ENCODE measurements around the gene DSCAML1.

Gene DSCAML1

DNA sequence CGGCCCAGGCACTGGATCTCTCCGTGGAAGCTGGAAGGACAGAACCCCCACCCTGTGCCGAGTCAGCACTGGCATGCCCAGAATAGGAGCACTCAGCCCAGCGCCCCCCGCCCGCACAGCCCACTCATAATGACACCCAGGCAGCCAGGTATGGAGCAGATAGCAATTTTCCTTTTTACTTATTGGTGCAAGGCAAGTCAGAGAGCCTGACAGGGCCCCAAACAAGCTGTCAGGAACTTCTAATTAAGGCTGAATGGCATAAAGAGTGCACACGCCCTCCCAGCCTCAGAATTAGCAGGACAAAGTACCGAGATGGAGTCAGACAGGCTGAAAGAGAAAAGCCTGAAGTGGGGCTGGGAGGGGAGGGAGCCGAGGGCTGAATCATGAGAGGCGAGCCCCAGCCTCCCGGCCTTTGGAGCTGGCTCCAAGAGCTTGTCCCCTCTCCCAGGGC is 76.9 kb downstream of the DSCAML1 start:
- no peak for DNase-seq

DNA sequence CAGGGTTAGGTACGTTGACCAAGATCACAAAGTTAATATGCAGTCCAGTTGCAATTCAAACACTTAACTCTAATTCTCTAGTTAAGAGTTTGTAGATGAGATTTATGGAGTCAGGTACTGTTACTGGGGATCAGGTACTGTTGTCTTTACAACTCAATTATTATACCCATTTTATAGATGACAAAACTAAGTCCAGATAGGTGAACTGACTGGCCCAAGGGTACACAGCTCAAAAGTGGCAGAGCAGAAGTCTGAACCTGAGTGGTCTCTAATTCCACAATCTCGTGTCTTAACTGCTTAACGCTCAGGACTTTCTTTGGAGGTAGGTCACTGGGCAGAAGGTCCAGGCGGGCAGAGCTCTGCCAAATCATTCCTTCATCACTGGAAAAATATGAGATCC is 77.5 kb downstream of the DSCAML1 start:
- no peak for DNase-seq

DNA sequence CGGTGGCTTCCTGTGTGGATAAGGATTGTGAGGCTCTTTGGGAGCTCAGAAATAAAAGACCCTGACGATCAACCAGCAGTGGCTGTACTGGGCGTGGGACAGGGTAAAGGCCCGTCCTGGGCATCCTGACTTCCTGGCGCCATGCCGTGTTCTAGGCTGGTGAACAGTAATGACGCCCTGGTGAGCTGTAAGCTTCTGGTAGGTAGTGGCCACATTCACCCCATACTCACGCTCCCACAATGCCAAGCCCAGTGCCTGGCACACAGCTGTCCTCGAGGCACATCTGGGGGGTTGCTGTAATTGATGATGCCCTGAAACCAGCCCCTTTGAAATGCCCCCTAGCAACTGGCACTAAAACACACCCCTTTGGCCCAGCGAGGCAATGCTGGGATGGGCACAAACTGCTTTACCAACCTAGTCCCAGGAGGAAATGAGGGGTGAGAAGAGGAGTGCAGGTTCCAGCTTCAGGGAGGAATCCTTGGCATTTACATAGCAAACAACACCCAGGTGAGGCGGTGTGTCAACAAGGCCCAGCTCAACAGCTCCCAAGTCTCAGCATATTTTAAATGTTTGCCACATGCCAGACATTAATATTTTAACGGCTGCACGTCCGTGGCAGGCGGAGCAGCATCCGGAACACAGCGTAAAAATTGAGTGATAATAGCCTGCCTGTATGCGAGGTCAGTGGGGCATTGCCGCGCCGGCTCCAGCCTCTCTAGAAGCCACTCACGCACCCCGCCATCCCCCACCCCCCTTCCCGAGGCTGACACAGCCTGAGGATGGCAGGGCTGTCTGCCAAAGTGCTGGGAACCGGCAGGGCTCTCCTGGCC is 79.3 kb downstream of the DSCAML1 start:
- DNase-seq, result no peak

DNA sequence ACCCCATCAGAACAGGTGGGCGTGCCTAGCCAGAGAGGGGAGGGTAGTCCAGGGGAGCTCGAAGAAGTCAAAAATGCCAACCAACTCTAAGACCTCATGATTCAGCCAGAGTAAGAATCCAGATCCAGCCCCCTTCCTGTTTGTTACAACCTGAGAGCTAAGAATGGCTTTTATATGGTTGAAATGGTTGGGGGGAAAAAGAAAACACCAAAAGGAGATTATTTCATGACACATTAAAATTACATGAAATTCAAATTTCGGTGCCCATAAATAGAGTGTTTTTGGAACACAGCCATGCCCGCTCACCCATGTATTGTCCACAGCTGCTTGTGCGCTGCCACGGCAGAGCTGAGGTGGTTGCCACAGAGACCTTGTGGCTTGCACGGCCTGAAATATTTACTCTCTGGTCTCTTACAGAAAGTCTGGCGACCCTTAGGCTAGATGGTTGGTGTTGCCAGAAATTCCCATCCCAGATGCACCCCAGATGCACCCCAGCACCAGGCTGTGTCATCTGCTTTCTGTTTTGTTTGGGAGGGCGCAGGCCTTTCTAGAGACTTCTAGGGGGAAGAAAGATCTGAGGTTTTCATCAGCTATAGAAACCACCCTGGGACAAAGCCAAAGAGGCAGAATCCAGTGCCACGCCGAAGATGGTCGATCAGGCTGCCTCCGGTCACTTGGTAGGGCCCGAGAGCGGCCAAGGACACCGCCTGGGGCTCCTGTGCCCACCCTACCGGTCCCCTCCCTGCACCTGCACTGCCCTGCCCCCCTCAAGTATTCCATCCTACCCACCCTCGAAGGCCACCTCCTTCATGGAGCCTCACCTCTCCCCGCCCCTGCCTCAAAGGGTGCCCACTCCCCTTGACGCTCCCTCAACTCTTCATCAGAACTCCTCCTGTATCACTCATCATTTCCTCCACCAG is 80.2 kb downstream of the DSCAML1 start:
- no peak for DNase-seq

DNA sequence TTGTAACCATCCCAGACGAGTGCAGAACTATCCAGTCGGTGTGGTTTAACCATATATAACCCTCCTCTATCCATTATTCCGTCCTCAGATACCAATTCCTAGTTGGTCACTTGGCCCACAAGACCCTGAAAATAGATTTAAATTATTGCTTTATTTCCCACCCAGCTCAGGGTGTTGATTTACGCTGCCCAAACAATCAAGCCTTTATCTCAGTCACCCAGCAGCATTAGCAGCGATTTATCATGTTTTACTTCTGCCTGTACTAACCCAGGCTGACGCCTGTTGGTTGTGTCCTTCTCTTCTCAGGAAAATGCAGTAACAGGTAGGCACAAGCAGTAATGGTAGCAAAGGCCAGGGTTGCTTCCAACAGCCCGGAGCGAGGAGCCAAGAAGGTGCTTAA is 81.2 kb downstream of the DSCAML1 start:
- peak; percentile 16 for DNase-seq

DNA sequence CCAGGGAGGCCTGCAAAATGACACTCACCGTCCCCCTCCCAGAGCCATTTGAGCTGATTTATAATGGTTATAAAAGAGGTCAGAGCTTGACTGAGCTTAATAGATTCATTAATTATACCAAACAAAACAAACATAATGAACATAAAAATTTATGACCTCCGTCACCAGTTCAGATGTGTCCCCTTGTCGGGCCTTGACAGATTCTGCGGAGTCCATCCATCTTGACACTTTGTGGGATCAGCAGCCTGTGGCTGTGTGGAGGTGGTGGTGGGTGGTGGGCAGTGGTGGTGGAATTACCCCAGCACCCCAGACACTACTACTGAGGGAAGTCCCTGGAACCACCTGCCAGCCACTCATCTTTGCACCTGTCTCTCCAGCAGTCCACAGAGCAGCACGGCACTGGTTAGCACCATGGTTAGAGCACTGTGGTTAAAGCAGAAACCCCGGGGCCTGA is 83.5 kb downstream of the DSCAML1 start:
- DNase-seq, result no peak

DNA sequence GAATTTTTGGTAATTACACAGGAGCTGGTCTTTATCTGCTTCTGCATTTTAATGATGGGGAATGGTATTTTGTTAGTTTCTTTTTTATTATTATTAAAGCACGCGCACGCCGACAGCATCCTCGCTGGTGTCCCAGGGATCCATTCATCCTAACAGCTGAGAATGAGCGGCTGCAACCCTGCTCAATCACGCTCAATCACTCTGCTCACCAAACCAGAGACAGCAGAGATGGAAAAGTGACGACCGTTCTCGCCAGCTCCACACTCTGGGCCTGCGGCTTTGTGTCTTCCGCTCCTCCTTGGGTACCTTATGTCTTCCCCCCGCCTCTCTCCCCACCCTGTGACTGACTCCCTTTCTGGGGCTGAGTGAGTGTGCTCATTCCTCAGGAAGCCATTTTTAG is 84.5 kb downstream of the DSCAML1 start:
- DNase-seq, result no peak

DNA sequence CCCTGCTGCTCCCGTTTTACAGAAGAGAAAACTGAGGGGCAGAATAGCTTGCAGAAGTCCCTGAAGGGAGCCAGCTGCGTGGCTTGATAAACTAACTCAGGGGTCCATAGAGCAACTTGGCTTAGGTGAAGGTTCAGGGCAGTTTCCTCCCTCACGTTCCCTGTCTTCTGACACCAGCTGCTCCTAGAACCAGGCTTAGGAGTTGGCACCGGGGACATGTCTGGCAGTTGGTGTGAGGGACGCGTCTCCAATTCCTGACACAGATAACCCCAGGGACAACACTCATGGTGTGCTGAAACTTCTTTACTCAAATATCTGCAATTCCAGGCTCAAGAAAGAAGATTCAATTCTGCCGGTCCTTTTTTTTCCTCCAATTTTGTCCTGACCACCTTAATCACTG is 85.7 kb downstream of the DSCAML1 start:
- no peak for DNase-seq

DNA sequence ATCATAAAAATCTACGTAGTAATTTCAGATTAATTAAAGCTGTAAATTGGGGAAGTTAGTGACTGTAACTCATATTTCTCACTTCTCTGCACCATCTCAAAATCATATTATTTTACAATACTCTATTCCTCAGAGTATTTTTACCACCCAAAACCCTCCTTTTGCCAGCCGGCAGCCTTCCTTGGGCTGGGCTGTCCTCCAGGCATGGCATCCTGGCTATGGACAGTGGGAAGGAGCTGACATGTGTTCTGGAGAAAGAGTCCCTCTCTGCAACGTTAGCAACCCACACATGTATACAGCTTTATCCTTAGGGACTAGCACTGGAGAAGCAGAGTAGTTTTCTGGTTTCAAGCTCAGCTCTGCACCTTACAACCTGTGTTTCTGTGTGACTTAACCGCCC is 86.8 kb downstream of the DSCAML1 start:
- DNase-seq, result no peak

DNA sequence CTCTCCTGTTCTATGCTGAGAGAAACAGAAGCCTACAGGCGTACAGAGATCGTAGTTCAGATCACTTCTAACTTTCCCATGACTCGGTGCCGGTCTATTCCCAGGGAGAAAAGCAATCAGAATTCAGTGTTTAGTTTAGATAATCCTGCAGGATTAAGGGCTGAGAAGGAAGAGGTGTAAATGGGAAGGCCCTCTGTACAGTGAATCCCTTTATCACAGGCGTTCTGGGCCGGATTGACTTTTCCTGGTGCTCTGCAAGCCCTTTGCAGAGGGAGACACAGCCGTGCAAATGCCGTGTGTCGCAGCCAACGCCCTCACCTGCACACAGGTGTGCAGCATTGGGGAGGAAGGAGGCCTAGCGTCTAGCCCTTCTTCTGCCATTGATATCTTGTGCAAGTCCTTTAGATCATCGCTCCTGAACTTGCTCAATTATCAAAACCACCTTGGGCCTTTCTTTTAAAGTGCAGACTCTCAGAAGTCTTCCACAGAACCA is 90.6 kb downstream of the DSCAML1 start:
- no peak for DNase-seq

DNA sequence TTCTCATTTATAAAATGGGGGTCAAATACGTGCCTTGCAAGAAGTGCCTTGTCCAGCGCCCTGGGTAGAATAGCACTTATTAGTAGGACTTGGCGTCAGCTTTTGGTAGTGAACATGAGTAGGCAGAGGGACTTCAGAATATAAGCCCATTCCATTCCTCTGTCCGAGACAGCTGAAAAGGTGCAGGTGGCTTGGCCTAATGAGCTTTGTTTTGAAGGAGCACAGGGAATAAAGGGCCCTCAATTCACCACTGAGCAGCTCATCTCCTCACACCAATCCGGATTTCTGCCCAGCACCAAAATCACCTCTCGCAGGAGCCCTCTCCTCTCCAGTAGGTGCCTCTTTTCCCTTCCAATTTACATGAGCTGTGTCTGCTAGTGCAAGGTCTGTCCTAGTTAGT is 91.2 kb downstream of the DSCAML1 start:
- DNase-seq, result no peak

DNA sequence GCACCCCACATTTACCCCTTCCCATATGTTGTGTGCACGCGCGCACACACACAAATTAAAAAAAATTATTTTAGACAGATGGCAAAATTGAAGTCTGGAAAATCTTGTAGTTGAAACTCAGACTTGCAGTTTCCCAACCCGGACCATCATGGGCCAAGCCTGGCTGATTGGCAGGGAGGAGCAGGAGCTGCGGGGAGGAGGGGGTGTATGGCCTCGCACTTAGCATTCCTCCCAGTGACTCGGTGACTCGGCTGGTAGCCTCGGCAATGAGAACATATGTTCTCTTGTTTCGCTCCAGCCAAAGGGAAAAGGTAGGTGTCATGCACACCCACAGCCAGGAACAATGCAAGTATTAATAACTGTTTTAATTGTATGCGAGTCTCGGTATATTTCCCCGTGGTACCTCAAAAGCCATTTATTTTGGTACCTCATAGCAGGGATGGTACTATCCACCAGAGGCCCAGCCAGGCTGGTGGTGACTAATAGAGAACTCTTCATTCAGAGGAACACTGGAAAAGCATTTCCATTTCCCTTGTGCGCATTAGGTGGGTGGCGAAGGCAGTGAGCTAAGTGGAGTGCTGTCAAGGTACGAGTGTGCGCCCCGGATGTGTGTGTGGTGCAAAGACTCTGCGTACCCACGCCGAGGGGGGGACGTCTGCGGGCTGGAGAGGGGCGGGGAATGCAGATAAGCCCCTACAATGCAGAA is 92.5 kb downstream of the DSCAML1 start:
- no peak for DNase-seq

DNA sequence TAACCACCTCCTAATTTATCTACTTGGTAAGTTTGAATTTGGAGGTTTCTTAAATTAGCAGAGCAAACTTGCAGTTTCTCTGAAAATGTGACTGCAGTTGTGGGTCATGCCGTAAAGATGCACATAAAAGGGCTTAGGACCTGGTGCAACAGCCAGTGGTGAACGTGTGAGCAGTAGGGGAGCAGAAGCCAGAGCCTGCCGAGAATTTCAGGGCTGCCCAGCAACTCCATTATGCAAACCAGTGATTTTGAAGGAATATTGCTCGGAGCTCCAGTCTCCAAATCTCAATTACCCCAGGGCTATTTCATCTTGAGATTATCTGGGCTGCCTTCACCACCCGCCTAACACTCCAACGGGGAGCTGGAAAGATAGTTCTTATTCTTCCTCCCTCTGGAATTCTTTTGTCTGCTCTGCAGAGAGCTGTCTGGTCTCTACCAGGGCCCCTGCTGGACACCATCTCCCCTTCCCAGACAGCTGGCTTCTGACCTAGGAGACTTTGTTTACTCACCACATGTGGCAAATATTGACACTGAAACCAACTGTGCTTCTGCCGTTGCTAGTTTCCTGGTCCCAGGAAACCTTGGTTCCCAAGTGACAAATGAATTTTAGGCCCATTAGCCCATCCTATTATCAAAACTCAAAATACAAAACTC is 93.9 kb downstream of the DSCAML1 start:
- DNase-seq, result no peak

DNA sequence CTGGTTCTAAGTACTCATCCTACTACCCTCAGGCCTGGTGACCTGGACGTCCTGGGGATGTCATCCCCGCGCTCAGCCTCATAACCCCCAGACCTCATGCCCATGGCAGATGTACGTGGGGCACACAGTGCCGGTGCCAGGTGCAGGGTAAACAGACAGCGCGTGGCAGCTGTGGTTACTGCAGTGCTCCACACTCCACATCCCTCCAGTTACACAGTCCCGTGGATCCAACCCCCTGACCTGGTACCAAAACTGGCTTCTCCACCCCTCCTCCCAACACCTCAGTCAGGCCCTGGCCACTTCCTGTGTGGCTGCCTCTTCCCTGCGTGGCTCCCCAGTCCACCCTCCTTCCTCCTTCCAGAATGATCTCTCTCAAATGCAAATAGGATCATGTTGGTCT is 95.2 kb downstream of the DSCAML1 start:
- DNase-seq, result no peak

DNA sequence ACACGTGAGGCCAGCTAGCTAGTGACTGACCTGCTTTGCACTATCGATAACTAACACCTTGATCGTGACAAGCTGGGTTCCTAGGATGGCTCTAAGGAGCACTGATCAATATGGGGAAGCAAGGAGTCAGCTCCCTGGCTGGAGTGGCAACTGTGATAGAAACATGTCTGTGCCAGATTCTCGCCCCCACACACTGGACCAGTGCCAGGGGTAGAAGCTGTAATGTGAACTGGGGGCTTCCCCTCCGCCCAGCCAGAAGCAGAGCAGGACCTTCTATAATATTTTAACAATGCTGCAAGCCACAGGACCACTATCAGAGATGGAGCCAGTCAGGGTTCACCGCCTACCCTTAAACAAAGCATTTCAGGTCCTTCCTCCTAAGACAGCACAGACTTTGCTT is 96.5 kb downstream of the DSCAML1 start:
- DNase-seq, result no peak

DNA sequence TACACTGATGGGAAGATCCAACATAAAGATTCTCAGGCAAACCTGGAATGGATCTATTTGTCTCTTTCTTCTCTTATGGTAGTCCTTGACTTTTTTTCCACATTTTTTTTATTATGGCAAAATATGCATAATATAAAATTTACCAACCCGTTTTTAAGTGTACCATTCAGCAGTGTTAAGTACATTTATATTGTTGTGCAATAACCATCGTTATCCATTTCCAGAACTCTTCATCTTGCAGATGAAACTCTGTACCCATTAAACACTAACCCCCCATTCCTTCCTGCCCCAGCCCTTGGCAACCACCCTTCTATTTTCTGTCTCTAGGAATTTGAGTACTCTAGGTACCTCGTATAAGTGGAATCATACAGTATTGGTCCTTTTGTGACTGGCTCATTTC is 99.7 kb downstream of the DSCAML1 start:
- no peak for DNase-seq

DNA sequence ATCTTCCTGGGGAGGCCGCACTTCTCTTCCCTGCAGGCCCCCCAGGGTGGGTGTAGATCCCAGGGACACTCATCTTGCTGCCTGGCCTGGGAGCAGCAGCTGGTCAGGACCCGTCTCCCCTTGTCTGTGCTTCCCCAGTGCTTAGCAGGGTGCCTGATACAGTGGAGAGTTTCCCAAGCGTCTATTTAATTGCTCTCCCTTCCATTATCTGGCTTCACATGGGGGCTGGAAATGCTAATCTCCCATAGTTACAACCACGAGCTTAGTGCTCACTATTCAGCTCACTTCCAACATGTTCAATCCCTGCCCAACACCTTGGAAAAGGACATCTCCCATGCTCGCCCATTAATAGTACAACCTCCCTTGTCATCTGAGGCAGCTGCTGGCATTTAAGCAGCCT is 100.5 kb downstream of the DSCAML1 start:
- no peak for DNase-seq

DNA sequence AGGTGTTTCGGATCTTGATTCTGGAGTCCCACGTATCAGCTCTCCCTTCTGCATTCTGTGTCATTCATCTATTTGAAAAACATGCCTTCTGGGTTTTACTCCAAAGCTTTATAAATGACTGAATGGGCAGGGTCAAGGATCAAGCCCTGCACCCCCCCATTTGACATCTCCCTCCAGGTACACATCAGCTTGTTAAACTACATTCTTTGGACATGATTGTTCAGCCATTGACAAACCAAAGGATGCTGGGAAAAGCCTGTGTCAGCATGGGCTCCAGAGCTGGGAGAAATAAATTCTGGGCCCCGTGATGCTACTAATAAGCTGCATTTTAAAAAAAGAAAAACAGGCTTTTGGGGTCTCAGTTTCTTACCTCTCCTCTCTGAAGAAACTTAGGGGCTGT is 103.7 kb downstream of the DSCAML1 start:
- DNase-seq, result no peak

DNA sequence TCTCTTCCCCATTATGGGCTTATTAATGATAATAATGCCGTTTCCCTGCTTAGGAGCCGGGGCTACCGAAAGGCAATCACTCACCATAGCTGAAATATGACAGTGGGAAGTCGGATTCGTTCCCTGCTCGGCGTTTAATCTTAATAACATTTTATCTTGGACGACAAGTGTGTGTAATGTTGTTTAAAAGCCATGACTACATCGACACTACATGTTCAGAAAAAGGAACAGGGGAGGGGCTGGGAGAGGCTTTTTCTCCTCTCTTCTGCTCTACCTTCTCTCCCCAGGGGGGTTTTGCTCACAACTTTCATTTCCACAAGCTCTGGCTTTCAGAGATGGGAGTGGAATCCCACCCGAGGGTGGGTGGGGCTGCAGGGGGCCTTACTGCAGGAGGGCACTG is 105.5 kb downstream of the DSCAML1 start:
- DNase-seq, result no peak

DNA sequence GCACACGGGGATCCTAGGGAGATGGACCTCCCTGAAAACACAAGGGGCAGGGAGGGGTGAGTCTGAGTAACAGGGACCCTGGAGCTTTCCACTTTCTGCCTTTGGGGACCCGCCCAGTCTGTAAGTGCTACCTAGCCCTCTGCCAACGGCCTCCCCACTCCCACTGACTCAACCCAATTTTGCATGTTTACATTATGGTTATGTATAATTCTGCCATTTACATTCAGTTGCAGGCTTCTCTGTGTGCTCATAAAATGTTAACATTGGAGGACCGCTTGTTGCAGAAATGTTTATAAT is 105.8 kb downstream of the DSCAML1 start:
- DNase-seq, result no peak

DNA sequence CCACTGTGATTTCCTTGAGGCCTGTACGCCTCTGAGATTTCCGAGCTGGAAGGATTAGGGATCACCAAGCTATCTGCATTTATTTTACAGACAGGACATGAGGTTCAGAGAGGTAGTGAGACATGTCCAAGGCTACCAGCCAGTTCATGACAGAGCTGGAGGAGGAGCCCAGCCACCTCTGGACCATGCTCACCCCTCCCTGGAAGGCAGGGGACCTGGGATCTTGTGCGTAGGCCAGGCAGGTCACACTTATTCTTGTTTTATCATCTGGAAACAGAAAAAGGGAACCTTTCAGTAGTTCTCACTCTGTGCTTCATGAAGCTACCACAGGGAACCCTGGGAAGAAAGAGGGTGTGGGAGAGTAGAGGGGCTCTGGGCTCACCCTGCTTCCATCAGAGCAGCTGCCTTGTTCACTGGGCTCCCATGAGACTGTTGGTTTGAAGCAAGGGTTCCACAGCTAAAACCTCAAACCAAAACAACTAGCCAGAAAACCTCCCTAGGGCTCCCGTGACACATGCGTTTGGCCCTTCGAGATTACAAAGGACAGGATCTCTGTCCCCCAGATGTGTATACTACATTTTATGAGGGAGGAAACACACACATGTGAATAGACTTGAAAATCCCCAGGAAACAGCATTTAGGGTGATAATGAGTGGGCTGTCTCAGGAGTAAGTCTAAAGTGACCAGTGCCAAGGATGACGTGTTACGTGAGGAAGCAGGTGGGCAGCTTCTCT is 106.4 kb downstream of the DSCAML1 start:
- no peak for DNase-seq

DNA sequence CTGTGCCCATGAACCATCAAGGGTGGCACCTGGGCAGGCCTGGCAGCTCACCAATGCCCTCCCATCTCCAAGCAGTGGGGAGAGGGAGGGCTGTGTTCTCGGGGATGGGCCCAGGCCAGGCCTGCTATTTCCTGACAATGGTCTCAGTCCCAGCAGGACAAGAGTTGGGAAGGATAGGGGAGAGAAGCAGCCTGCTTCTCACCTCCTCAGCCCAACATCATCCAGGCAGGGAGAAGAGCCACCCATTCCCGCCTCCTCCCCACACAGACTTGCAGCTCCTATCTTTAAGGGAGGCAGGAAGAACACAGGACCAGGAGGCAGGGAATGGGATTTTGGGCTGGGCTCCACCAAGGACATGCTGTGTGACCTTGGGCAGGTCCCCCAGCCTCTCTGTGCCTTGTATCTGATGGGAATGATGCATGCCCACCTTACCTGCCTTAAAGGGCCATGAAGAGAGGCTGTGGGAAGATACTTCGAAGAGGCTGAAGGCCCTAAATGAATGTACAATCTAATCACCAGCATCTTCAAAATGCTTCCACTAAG is 108.7 kb downstream of the DSCAML1 start:
- DNase-seq, result no peak
